Fibroblast of lung (primary cell): ENCODE data around the gene ITCH. TPM values are rescaled to one million over a fixed set of nuclear protein-coding genes. Genes with fewer than 3 reads are reported as not detected.

Experiments
- DNase-seq, 2 donors: peaks; one replicate each; pipeline versions ENCODE4 v3.0.0 to v3.0.0-alpha.2; 2010; ENCODE audit warnings: low read depth in 2 of 2
- H2AFZ ChIP-seq: 2 replicates; pipeline ENCODE4 v1.5.1; 2012; ENCODE audit warnings: low read length, control low read depth, inconsistent platforms
- H3K27ac ChIP-seq: 2 replicates; pipeline ENCODE4 v1.5.1; 2011; ENCODE audit warnings: low read length, control low read depth; ENCODE audit not compliant: insufficient read depth
- H3K27me3 ChIP-seq: 2 replicates; pipeline ENCODE4 v1.5.1; 2011; ENCODE audit warnings: mild to moderate bottlenecking, low read length; ENCODE audit not compliant: control insufficient read depth, insufficient read depth
- H3K36me3 ChIP-seq: 2 replicates; pipeline ENCODE4 v1.5.1; 2011; ENCODE audit warnings: low read length; ENCODE audit not compliant: control insufficient read depth, insufficient read depth
- H3K4me1 ChIP-seq: 2 replicates; pipeline ENCODE4 v1.5.1; 2011; ENCODE audit warnings: low read length; ENCODE audit not compliant: control insufficient read depth, insufficient read depth; ENCODE audit errors: extremely low read depth
- H3K4me2 ChIP-seq: 2 replicates; pipeline ENCODE4 v1.5.1; 2011; ENCODE audit warnings: low read length, control low read depth; ENCODE audit not compliant: insufficient read depth; ENCODE audit errors: extremely low read depth
- H3K4me3 ChIP-seq, 4 experiments: fragments of 200-600 bp in 1 of 4; sonication (generic) in 1 of 4; replicated peaks in 1 of 4; 2 replicates each; pipeline ENCODE4 v1.5.1; 2011 to 2016; ENCODE audit warnings: low read length in 4 of 4, low read depth in 3 of 4, mild to moderate bottlenecking in 3 of 4, control low read depth in 2 of 4, inconsistent platforms in 1 of 4, mixed read lengths in 1 of 4; ENCODE audit not compliant: insufficient read depth in 1 of 4; ENCODE audit errors: control extremely low read depth in 1 of 4
- H3K79me2 ChIP-seq: 2 replicates; pipeline ENCODE4 v1.5.1; 2012; ENCODE audit warnings: mild to moderate bottlenecking, low read length, inconsistent platforms; ENCODE audit not compliant: control insufficient read depth, insufficient read depth
- H3K9ac ChIP-seq: 2 replicates; pipeline ENCODE4 v1.5.1; 2011; ENCODE audit warnings: mild to moderate bottlenecking, low read length, control low read depth; ENCODE audit not compliant: insufficient read depth
- H3K9me3 ChIP-seq: 2 replicates; pipeline ENCODE4 v1.5.1; 2012; ENCODE audit warnings: low read depth, low read length; ENCODE audit not compliant: control insufficient read depth, insufficient read depth
- H4K20me1 ChIP-seq: 2 replicates; pipeline ENCODE4 v1.5.1; 2011; ENCODE audit warnings: low read length; ENCODE audit not compliant: control insufficient read depth, insufficient read depth; ENCODE audit errors: extremely low read depth
- CTCF ChIP-seq, 2 donors: IDR thresholded peaks in 1 of 2; conservative IDR thresholded peaks in 1 of 2; 1 replicate in 1 of 2; 2 replicates in 1 of 2; pipeline ENCODE4 v1.5.1; 2011 to 2012; ENCODE audit warnings: low read length in 2 of 2, control low read depth in 1 of 2, inconsistent platforms in 1 of 2, low read depth in 1 of 2, mild to moderate bottlenecking in 1 of 2
- EZH2 ChIP-seq: IDR thresholded peaks from 2 replicates; pipeline ENCODE4 v1.5.1; 2012; ENCODE audit warnings: low read length, control low read depth, mild to moderate bottlenecking; ENCODE audit errors: missing control alignments
- polyA plus RNA-seq, 2 donors: library from polyadenylated mRNA; depleted of rRNA in 1 of 2; stranded (reverse) in 1 of 2; unstranded in 1 of 2; fragments of >200 nt; gene quantifications; 2 replicates each; pipeline ENCODE4 v1.2.1, GENCODE V29; 2011 to 2012; ENCODE audit warnings: missing spikeins in 1 of 2
- total RNA-seq: library from RNA; depleted of rRNA; stranded (reverse); fragments of >200 nt; gene quantifications from 2 replicates; pipeline ENCODE4 v1.2.1, GENCODE V29; 2014

The ITCH gene
- total and polyA plus RNA-seq, 2 donors (not counting 1 experiment from before 2014, with no cell fraction given), result 25.0 to 77.6 TPM

DNA sequence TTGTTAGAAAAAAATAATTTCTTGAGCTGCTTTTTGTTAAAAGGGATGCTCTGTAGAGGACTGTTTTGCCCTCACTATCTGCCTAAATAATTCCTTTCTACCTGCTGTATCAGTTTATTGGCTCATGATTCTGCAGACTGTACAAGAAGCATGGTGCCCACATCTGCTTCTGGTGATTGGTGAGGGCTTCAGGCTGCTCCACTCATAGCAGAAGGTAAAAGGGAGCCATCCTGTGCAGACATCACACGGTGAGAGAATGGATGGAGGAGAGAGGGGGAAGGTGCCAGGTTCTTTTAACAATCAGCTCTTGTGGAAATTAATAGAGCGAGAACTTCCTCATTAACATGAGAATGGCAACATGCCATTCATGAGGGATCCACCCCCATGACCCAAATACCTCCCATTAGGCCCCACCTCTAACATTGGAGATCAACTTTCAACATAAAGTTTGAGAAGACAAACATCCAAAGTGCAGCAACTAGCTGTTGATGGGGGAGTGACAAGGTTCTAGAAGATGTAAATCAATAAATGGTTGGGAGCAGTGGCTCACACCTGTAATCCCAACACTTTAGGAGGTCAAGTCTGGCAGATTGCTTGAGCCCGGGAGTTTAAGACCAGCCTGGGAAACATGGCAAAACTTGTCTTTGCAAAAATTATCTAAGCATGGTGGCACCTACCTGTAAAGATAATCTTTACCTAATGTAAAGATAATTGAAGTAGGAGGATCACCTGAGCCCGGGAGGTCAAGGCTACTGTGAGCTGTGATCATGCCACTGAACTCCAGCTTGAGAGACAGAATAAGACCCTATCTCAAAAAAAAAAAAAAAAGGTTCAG lies 44.2 kb upstream of the ITCH start:
- H3K36me3 ChIP-seq, result no peaks in the 10 kb centered on the region
- H3K4me2 ChIP-seq, result no peak overlapping the region
- no peaks in the 10 kb centered on the region for H3K9me3 ChIP-seq
- H3K27me3 ChIP-seq, result no peaks in the 10 kb centered on the region
- no peaks in the 10 kb centered on the region for H3K79me2 ChIP-seq
- H2AFZ ChIP-seq, result no peak overlapping the region
- no peak overlapping the region for H3K27ac ChIP-seq
- TF ChIP-seq EZH2 (no peak), CTCF (conservative IDR thresholded peaks at IDR 0.05 in 1 of 2, IDR thresholded peaks at IDR 0.05 in 1 of 2; ENCODE audit: low read depth in 1 of 2, low read length in 2 of 2) (no peak)
- no peaks in the 10 kb centered on the region for H3K4me1 ChIP-seq
- H4K20me1 ChIP-seq, result no peaks in the 10 kb centered on the region
- DNase-seq, result no peak
- no peak overlapping the region for H3K9ac ChIP-seq
- H3K4me3 ChIP-seq, result no peak overlapping the region

DNA sequence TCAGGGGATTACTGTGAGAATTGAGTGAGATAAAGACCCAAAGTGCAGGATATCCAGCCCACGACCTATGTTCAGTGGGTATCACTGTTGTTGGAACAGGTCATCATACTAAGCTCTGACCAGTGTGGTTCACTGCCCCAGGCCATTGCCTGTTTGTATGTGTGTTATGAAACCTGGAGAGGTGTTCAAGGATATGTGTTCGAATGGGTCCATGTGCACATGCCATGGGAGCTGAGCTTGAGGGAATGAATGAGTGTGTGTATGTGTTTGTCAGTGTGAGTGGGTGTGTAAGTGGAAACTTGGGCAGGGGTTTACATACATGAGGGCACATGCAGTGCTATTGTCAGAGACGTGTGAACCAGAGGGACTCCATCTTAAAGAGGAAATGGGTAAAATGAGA lies 42.2 kb upstream of the ITCH start:
- Histone ChIP-seq H2AFZ (no peak overlapping the region), H3K36me3 (no peaks in the 10 kb centered on the region), H3K27me3 (no peaks in the 10 kb centered on the region), H3K9me3 (no peaks in the 10 kb centered on the region), H3K27ac (no peak overlapping the region), H3K79me2 (no peaks in the 10 kb centered on the region), H4K20me1 (no peaks in the 10 kb centered on the region), H3K4me3 (no peak overlapping the region), H3K4me2 (no peak overlapping the region), H3K4me1 (no peaks in the 10 kb centered on the region), H3K9ac (no peak overlapping the region)
- no peak for DNase-seq
- TF ChIP-seq EZH2, result no peak
- no peak for TF ChIP-seq CTCF (conservative IDR thresholded peaks at IDR 0.05 in 1 of 2, IDR thresholded peaks at IDR 0.05 in 1 of 2; ENCODE audit: low read depth in 1 of 2, low read length in 2 of 2)

DNA sequence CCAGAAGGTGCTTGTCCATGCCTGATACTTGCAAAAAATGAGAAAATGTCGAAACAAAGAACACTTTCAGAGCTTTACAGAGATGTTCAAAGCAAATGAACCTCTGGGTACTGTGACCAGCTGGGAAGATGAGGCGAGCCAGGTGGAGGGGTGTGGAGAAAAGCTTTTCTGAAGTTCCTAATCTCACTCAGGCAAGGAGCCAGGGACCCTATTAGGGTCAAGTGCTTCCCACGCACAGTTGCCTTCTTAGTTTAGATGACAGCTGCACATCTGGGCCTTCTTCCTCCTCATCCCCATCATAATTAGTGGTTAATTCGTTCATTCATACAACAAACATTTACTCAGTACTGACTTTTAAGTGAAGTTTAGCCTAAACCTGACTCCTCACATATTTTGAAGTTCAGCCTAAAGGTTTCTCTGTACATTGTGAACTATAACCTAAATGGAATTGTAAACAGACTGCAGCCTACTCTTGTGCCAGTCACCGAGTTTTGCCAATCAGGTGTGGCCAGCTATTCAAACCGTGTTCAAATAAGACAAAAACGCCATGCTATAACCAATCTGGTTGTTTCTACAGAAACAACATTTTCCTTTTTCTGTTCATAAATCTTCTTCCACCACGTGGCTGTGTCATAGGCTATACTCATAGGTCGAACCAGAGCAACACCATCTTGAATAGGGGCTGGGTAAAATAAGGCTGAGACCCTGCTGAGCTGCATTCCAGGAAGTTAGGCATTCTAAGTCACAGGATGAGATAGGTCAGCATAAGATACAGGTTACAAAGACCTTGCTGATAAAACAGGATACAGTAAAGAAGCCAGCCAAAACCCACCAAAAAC lies 40.6 kb upstream of the ITCH start:
- no peaks in the 10 kb centered on the region for H3K27me3 ChIP-seq
- no peak overlapping the region for H3K27ac ChIP-seq
- no peak overlapping the region for H2AFZ ChIP-seq
- no peak overlapping the region for H3K4me3 ChIP-seq
- H3K4me2 ChIP-seq, result no peak overlapping the region
- no peaks in the 10 kb centered on the region for H4K20me1 ChIP-seq
- TF ChIP-seq CTCF (conservative IDR thresholded peaks at IDR 0.05 in 1 of 2, IDR thresholded peaks at IDR 0.05 in 1 of 2; ENCODE audit: low read depth in 1 of 2, low read length in 2 of 2), result no peak
- no peak for TF ChIP-seq EZH2
- H3K4me1 ChIP-seq, result no peaks in the 10 kb centered on the region
- no peak for DNase-seq
- no peaks in the 10 kb centered on the region for H3K79me2 ChIP-seq
- H3K9me3 ChIP-seq, result no peaks in the 10 kb centered on the region
- no peaks in the 10 kb centered on the region for H3K36me3 ChIP-seq
- no peak overlapping the region for H3K9ac ChIP-seq
